IMR-90 (cell line): ENCODE data around the gene UACA.

ENCODE experiments used
- POLR2A ChIP-seq: IDR thresholded peaks from 2 replicates; pipeline ENCODE4 v1.6.1; 2012; ENCODE audit warnings: mild to moderate bottlenecking, low read depth, low read length
- TF ChIP-seq, protein P1 (sequence below): conservative IDR thresholded peaks from 2 replicates; pipeline ENCODE4 v1.5.1; 2012; ENCODE audit warnings: mild to moderate bottlenecking, low read depth, low read length, improper control_type of control experiment

- TF ChIP-seq, protein P1, sequence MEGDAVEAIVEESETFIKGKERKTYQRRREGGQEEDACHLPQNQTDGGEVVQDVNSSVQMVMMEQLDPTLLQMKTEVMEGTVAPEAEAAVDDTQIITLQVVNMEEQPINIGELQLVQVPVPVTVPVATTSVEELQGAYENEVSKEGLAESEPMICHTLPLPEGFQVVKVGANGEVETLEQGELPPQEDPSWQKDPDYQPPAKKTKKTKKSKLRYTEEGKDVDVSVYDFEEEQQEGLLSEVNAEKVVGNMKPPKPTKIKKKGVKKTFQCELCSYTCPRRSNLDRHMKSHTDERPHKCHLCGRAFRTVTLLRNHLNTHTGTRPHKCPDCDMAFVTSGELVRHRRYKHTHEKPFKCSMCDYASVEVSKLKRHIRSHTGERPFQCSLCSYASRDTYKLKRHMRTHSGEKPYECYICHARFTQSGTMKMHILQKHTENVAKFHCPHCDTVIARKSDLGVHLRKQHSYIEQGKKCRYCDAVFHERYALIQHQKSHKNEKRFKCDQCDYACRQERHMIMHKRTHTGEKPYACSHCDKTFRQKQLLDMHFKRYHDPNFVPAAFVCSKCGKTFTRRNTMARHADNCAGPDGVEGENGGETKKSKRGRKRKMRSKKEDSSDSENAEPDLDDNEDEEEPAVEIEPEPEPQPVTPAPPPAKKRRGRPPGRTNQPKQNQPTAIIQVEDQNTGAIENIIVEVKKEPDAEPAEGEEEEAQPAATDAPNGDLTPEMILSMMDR: no peak
- TF ChIP-seq POLR2A: no peak
Observed at GRCh38 chr15:70741677-70742293, 21.6 kb downstream of the UACA start.
